Measurements from ENCODE around the gene IMMP2L.

DNA sequence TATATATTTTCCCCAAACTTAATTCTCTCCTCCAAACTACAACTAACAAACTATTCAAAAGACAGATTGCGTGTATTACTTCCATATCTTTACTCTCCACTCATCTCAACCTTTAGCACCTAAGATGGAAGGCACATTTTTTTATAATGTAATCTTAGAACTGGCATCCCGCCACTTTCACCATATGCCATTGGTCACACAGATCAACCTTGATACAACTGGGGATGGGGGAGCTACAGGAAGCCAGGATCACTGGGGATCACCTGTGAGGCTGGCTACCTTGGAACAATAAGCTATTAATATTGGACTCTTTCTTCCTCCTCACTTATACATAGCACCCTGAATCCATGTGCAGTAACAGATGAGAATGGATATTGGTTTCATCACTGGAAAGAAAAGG is 941.0 kb downstream of the IMMP2L start:
- TF ChIP-seq CTCF (IDR thresholded peaks at IDR 0.05): no peak
- no peak for TF ChIP-seq POLR2A (IDR thresholded peaks at IDR 0.05)

All from uterus (tissue), 2 donors.